HL-60/S4 (cell line): ENCODE results near the gene PCNX4.

Experiments used
- in situ Hi-C: fragments of 300-500 bp; cut with MboI; formaldehyde crosslinking; loops from 2 replicates; pipeline ENCODE4 v1.14.3; 2022; ENCODE audit warnings: low sequenced_read_pairs

The PCNX4 gene

GRCh38 chr14:60197629-60198303 lies 106.0 kb downstream of the PCNX4 start:
- in situ Hi-C loops = loop anchor here (25.0 kb wide), 1 partner anchor 365 kb away; no protein-coding TSS in a partner anchor

- in situ Hi-C loops = loop anchor here (25.0 kb wide), 1 partner anchor 363 kb away; no protein-coding TSS in a partner anchor
Observed at GRCh38 chr14:60199321-60199720, 107.6 kb downstream of the PCNX4 start.

GRCh38 chr14:60204104-60204842 lies 112.5 kb downstream of the PCNX4 start:
- in situ Hi-C loops = no loop called here

GRCh38 chr14:60204843-60205774 lies 113.4 kb downstream of the PCNX4 start:
- in situ Hi-C loops = no loop called here

GRCh38 chr14:60206249-60206670 lies 114.5 kb downstream of the PCNX4 start:
- in situ Hi-C loops = no loop called here

- in situ Hi-C loops = no loop called here
Observed at GRCh38 chr14:60206837-60207533, 115.3 kb downstream of the PCNX4 start.

- in situ Hi-C loops = no loop called here
Observed at GRCh38 chr14:60210703-60211102, 119.0 kb downstream of the PCNX4 start.

- in situ Hi-C loops = no loop called here
Observed at GRCh38 chr14:60211153-60211552, 119.4 kb downstream of the PCNX4 start.

- in situ Hi-C loops = no loop called here
Observed at GRCh38 chr14:60212503-60213371, 121.0 kb downstream of the PCNX4 start.

- in situ Hi-C loops = no loop called here
Observed at GRCh38 chr14:60214003-60214402, 122.3 kb downstream of the PCNX4 start.

- in situ Hi-C loops = no loop called here
Observed at GRCh38 chr14:60214415-60215126, 122.8 kb downstream of the PCNX4 start.

- in situ Hi-C loops = no loop called here
Observed at GRCh38 chr14:60215127-60215444, 123.4 kb downstream of the PCNX4 start.

- in situ Hi-C loops = no loop called here
Observed at GRCh38 chr14:60215520-60216420, 124.0 kb downstream of the PCNX4 start.

GRCh38 chr14:60217713-60218112 lies 126.0 kb downstream of the PCNX4 start:
- in situ Hi-C loops = no loop called here
